HTERT RPE-1 (cell line): ENCODE measurements around the gene LRRTM3.

Experiments
- in situ Hi-C: fragments of 300-500 bp; cut with MboI; formaldehyde crosslinking; loops from 4 replicates; pipeline ENCODE4 v1.14.3; 2020; ENCODE audit warnings: low sequenced_read_pairs

LRRTM3 gene

GRCh38 chr10:66931949-66932343, 6.1 kb downstream of the LRRTM3 start:
- in situ Hi-C loops = no loop called here

- in situ Hi-C loops = no loop called here
Observed at GRCh38 chr10:66934711-66935110, 8.9 kb downstream of the LRRTM3 start.

GRCh38 chr10:66940965-66941364, 15.1 kb downstream of the LRRTM3 start:
- in situ Hi-C loops = no loop called here

DNA sequence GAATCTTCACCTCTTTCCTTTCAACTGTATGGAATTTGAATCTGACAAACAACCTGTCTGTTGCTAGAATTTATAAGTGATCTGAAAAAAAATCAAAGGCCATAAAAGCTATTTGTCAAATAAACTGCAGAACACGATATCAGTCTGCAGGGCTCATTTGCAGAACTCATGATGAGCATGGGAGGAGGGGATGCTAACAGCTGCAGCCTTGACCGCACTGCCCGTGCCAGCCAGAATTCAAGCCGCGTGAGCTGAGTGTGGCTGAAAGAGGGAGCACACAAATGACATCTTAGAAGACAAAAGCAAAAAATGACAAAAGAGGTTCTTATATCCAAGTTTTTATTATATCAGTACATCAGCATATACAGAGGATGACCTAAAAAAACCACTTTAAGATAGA, 15.7 kb downstream of the LRRTM3 start:
- in situ Hi-C loops = no loop called here

GRCh38 chr10:66942407-66942806, 16.6 kb downstream of the LRRTM3 start:
- in situ Hi-C loops = no loop called here

DNA sequence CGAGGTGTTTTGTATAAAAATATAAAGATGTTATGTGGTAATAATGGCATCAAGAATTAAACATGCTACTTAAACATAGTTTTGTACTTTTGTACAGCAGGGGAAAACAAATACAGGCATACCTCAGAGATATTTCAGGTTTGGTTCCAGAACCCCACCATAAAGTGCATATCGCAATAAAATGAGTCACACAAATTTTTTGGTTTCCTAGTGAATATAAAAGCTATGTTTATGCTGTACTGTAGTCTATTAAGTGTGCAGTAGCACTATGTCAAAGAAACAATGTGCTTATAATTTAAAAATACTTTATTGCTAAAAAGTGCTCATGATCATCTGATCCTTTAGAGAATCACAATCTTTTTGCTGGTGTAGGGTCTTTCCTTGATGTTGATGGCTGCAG, 17.8 kb downstream of the LRRTM3 start:
- in situ Hi-C loops = no loop called here

DNA sequence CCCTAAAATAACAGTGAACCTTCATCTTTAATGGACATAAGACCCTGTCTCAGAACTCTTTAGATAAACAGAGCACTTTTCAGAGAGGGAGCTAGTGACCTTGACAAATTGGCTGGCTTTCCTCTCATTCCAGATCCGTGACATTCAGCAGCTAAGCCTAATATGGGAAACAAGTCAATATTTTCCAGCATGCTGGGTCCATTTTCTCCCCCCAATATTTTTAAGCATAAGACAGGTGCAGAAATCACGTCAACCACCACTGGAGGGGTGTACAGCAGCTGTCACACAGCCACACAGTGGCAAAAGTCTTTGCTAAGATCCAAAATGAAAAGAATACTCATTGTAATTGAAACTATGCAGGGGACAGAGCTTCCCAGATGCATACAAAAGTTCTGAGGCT, 26.1 kb downstream of the LRRTM3 start:
- in situ Hi-C loops = no loop called here

DNA sequence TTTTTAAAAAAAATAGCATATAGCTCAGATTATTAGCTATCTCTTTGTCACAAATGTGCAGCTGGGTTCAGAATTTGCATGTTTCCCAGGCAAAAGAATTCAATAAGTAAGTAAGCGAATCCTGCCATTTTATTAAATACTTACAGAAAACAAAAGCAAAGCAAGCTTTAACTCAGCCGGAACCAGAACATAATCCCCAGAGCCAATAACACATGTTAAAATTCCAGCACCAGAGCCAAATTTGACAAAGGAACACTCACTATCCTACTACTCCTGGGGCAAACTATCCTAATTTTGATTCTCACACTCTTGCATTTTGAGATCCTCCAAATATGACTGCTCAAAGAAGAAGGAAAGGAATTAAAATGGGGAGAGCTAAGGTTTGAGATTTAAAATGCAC, 32.6 kb downstream of the LRRTM3 start:
- in situ Hi-C loops = no loop called here

GRCh38 chr10:66964946-66965345, 39.1 kb downstream of the LRRTM3 start:
- in situ Hi-C loops = no loop called here

DNA sequence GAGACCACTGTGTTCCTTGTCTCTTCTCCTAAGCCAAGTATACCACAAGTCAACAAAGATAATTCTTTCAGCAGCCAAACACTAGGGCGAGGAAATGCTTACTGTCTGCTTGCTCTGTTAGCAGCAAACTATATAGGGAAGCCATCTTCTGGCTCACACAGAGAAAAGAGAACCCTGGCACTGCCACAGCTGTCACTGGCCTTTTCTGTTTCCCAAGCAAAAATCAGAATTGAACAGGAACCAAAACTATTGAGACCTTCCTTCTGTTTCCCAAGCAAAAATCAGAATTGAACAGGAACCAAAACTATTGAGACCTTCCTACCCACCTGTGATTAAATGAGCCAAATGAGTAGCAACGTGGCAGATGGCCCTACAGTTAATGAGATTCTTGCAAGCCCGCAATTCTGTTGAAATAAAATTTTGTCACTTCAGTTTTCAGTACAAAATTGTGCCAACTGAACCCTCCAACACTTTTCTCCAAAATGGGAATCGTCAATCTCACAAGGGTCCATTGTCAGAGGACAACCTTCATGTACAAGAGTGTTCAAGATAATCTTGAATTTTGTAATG, 54.5 kb downstream of the LRRTM3 start:
- in situ Hi-C loops = no loop called here

DNA sequence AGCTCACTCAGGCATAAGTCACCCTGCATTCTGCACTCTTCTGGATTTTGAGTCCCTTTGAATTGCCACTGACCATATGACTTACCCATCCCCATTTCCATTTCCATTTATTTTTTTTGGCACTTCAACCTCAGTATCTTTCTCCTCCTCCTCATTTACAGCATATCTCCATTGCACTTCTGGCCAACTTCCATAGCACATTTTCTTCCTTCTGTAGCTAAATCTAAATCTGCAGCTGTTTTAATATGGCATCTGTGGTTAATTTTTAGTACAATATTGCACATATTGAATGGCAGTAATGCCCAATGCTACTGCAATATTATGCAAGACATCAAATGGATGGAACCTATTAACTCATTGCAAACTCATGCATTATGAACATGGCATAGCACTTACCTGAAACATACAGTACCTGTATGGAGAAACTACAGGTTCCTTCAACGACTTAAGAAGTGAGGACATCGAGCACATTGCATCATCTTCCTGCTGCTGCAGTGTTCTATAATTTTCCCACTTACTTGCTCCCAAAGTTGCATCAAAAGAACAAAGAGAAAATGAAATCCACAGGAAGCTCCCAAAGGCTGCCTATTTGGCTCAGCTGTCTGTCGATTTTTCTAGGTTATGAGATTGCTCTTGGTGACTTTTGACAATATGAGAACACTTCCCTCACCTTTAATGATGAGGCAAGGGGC, 55.7 kb downstream of the LRRTM3 start:
- in situ Hi-C loops = no loop called here

- in situ Hi-C loops = no loop called here
Observed at GRCh38 chr10:66982053-66982420, 56.2 kb downstream of the LRRTM3 start.

DNA sequence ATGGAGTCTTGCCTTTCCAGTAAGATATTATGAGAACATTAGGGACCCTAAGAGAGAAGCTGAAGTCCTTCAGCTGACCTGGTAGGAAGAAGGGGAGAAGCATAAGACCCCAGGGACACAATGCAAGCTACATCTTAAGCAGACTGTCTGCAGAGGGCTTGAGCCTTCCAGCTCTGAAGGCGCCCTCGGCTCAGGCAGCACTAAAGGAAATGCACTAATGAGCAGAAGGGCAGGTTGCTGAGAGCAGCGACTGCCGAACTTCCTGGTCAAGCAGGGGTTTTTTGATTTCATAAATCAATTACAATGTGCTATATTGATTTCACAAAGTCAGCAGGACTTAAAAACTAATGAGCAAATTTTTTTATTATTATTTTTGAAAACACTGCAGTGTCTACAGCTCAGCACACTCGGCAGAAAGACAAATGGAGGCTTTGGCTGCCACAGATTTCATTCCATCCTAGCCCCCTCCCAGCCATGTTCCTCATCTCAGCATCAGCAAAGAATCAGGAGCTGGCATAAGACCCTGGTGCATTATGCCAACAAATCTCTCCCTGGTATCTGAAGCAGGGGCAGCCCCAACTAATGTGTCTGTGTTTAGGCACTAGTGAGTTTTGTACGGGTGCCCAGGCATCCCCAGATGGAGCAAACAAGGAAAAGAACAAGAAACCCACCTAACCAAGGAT, 57.1 kb downstream of the LRRTM3 start:
- in situ Hi-C loops = no loop called here

DNA sequence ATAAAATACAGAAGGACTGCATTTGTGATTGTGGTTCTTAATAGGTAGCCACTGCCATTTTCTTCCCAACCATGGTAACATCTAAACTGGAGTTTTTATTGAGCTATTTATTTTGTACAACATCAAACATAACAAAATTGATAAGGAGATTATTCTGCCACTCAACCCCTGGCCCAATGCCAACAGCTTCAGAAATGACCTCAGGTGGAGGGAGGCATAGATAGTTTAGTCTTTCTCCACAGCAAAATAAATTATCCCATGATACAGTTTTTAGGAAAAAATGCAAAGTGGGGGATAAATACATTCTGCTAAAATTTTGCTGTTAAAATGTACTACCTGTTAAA, 57.6 kb downstream of the LRRTM3 start:
- in situ Hi-C loops = no loop called here

GRCh38 chr10:66990143-66990830, 64.5 kb downstream of the LRRTM3 start:
- in situ Hi-C loops = no loop called here

- in situ Hi-C loops = no loop called here
Observed at GRCh38 chr10:66996996-66997395, 71.2 kb downstream of the LRRTM3 start.

- in situ Hi-C loops = no loop called here
Observed at GRCh38 chr10:66999762-67000545, 74.1 kb downstream of the LRRTM3 start.

GRCh38 chr10:67004690-67005089, 78.9 kb downstream of the LRRTM3 start:
- in situ Hi-C loops = no loop called here

DNA sequence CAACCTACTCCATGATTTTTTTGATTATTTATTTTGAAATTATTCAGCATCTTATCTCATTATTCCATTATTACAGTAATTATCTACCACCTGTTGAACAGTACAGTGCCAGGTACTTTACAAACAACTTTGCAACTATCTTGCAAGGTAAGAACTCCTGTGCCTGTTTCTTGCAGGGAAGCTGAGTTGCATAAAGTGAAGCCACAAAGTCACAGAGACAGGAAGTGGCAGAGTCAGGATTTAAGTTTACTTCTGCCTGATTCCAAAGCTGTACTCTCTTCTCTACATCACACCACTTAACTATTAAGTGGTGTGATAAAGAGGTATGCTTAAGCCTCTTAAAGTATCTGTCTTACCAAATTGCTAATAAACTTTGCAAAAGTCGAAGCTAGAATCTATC, 80.1 kb downstream of the LRRTM3 start:
- in situ Hi-C loops = no loop called here

DNA sequence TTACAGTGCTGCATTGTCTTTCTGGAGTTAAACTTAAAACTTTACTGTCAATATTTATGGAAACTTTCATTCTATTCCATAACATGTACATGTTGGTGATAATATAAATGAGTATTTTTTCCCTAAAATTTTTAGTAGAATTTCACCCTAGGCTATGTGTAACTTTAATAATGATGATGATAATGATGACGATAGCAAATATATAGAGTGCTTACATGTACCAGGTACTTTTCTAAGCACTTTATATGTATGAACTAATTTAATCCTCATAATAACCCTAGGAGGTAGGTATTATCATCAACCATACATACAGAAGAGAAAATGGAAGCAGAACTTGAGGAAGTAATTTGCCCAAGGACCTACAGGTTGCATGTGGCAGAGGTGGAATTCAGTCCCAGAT, 85.6 kb downstream of the LRRTM3 start:
- in situ Hi-C loops = no loop called here

DNA sequence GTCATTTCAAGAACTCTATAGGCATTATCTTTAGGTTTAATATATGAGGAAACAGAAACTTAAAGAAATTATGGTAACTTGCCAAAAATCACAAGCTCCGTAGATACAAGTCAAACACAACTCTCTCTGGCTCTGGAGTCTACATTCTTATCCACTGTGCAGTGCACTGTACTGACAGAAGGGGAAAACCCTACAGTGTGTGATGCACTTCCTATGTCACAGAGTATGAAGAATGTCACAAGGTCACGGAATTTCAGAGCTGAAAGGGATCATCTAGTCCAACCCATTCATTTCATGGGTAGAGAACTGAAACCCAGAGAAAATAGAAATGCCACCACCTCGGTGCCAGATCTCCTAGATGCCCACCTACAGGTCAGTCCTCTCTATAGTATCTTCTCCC, 86.1 kb downstream of the LRRTM3 start:
- in situ Hi-C loops = no loop called here
